ENCODE measurements around the gene PTPRG.

Gene PTPRG

GRCh38 chr3:61667383-61667782, 106.0 kb downstream of the PTPRG start:
- DNase-seq (no peak), ATAC-seq (replicated peaks) (no peak)
- no peak overlapping the region for H3K4me3 Mint-ChIP-seq
- H3K27me3 Mint-ChIP-seq, result no peaks in the 10 kb centered on the region
- no peak overlapping the region for H3K27ac Mint-ChIP-seq
- no peaks in the 10 kb centered on the region for H3K36me3 Mint-ChIP-seq (ENCODE audit: insufficient read depth)
- peaks cover 0 to 3% of the 10 kb centered on the region in 2 donors for H3K9me3 Mint-ChIP-seq
- H3K4me1 Mint-ChIP-seq (ENCODE audit: low read depth in 2 of 2), result no peaks in the 10 kb centered on the region

GRCh38 chr3:61667814-61668213, 106.4 kb downstream of the PTPRG start:
- Mint-ChIP-seq H3K4me1 (ENCODE audit: low read depth in 2 of 2) (no peaks in the 10 kb centered on the region), H3K9me3 (no peaks in the 10 kb centered on the region), H3K4me3 (no peak overlapping the region), H3K36me3 (ENCODE audit: insufficient read depth) (no peaks in the 10 kb centered on the region), H3K27ac (no peak overlapping the region), H3K27me3 (no peaks in the 10 kb centered on the region)
- no peak for ATAC-seq (replicated peaks)
- DNase-seq, result no peak

- ATAC-seq (replicated peaks) (no peak), DNase-seq (no peak)
- no peaks in the 10 kb centered on the region for H3K27me3 Mint-ChIP-seq
- H3K9me3 Mint-ChIP-seq, result no peaks in the 10 kb centered on the region
- no peaks in the 10 kb centered on the region for H3K4me1 Mint-ChIP-seq (ENCODE audit: low read depth in 2 of 2)
- no peak overlapping the region for H3K27ac Mint-ChIP-seq
- H3K36me3 Mint-ChIP-seq (ENCODE audit: insufficient read depth), result no peaks in the 10 kb centered on the region
- no peak overlapping the region for H3K4me3 Mint-ChIP-seq
Measured at GRCh38 chr3:61668317-61668864, 107.0 kb downstream of the PTPRG start.

GRCh38 chr3:61669203-61669602, 107.8 kb downstream of the PTPRG start:
- Mint-ChIP-seq H3K4me3 (no peak overlapping the region), H3K27me3 (no peaks in the 10 kb centered on the region), H3K27ac (no peak overlapping the region), H3K36me3 (ENCODE audit: insufficient read depth) (no peaks in the 10 kb centered on the region), H3K4me1 (ENCODE audit: low read depth in 2 of 2) (no peaks in the 10 kb centered on the region), H3K9me3 (no peaks in the 10 kb centered on the region)
- ATAC-seq (replicated peaks) (no peak), DNase-seq (no peak)

GRCh38 chr3:61669668-61670299, 108.4 kb downstream of the PTPRG start:
- no peak overlapping the region for H3K4me3 Mint-ChIP-seq

GRCh38 chr3:61673651-61674050, 112.3 kb downstream of the PTPRG start:
- Mint-ChIP-seq H3K9me3 (peaks cover 0 to 6% of the 10 kb centered on the region in 2 donors), H3K36me3 (ENCODE audit: insufficient read depth) (no peaks in the 10 kb centered on the region), H3K4me1 (ENCODE audit: low read depth in 2 of 2) (no peaks in the 10 kb centered on the region), H3K27me3 (no peaks in the 10 kb centered on the region), H3K4me3 (no peak overlapping the region), H3K27ac (no peak overlapping the region)
- ATAC-seq (replicated peaks) (no peak), DNase-seq (no peak)

More at GRCh38 chr3:61669668-61670299, 108.4 kb downstream of the PTPRG start:
- no peaks in the 10 kb centered on the region for H3K4me1 Mint-ChIP-seq (ENCODE audit: low read depth in 2 of 2)
- no peak for ATAC-seq (replicated peaks)
- H3K27me3 Mint-ChIP-seq, result no peaks in the 10 kb centered on the region
- no peak for DNase-seq
- H3K36me3 Mint-ChIP-seq (ENCODE audit: insufficient read depth), result no peaks in the 10 kb centered on the region
- no peaks in the 10 kb centered on the region for H3K9me3 Mint-ChIP-seq
- no peak overlapping the region for H3K27ac Mint-ChIP-seq

GRCh38 chr3:61674596-61674995, 113.2 kb downstream of the PTPRG start:
- Mint-ChIP-seq H3K27ac (no peak overlapping the region), H3K4me1 (ENCODE audit: low read depth in 2 of 2) (no peaks in the 10 kb centered on the region), H3K27me3 (no peaks in the 10 kb centered on the region), H3K36me3 (ENCODE audit: insufficient read depth) (no peaks in the 10 kb centered on the region), H3K4me3 (no peak overlapping the region), H3K9me3 (peaks cover 0 to 6% of the 10 kb centered on the region in 2 donors)
- DNase-seq, result no peak
- ATAC-seq (replicated peaks), result no peak

GRCh38 chr3:61679026-61679425, 117.7 kb downstream of the PTPRG start:
- Mint-ChIP-seq H3K27me3 (no peaks in the 10 kb centered on the region), H3K4me1 (ENCODE audit: low read depth in 2 of 2) (no peaks in the 10 kb centered on the region), H3K4me3 (no peak overlapping the region), H3K36me3 (ENCODE audit: insufficient read depth) (no peaks in the 10 kb centered on the region), H3K9me3 (peaks cover 0 to 6% of the 10 kb centered on the region in 2 donors), H3K27ac (no peak overlapping the region)
- ATAC-seq (replicated peaks) (no peak), DNase-seq (no peak)

GRCh38 chr3:61680617-61681016, 119.2 kb downstream of the PTPRG start:
- Mint-ChIP-seq H3K4me3 (no peak overlapping the region), H3K36me3 (ENCODE audit: insufficient read depth) (no peaks in the 10 kb centered on the region), H3K4me1 (ENCODE audit: low read depth in 2 of 2) (no peaks in the 10 kb centered on the region), H3K9me3 (peaks cover 7 to 9% of the 10 kb centered on the region in 2 donors), H3K27ac (no peak overlapping the region), H3K27me3 (no peaks in the 10 kb centered on the region)
- ATAC-seq (replicated peaks) (no peak), DNase-seq (no peak)

GRCh38 chr3:61681636-61682035, 120.3 kb downstream of the PTPRG start:
- Mint-ChIP-seq H3K36me3 (ENCODE audit: insufficient read depth) (no peaks in the 10 kb centered on the region), H3K27me3 (no peaks in the 10 kb centered on the region), H3K27ac (no peak overlapping the region), H3K4me1 (ENCODE audit: low read depth in 2 of 2) (no peaks in the 10 kb centered on the region), H3K4me3 (no peak overlapping the region), H3K9me3 (peaks cover 7% of the 10 kb centered on the region in 2 donors)
- ATAC-seq (replicated peaks) (no peak), DNase-seq (no peak)

GRCh38 chr3:61682671-61683548, 121.5 kb downstream of the PTPRG start:
- Mint-ChIP-seq H3K4me1 (ENCODE audit: low read depth in 2 of 2) (no peaks in the 10 kb centered on the region), H3K27ac (no peak overlapping the region), H3K27me3 (no peaks in the 10 kb centered on the region), H3K9me3 (peaks cover 6 to 7% of the 10 kb centered on the region in 2 donors), H3K4me3 (no peak overlapping the region), H3K36me3 (ENCODE audit: insufficient read depth) (no peaks in the 10 kb centered on the region)
- ATAC-seq (replicated peaks) (no peak), DNase-seq (no peak)

- Mint-ChIP-seq H3K27me3 (no peaks in the 10 kb centered on the region), H3K4me3 (no peak overlapping the region), H3K27ac (no peak overlapping the region), H3K9me3 (peaks cover 3 to 7% of the 10 kb centered on the region in 2 donors), H3K4me1 (ENCODE audit: low read depth in 2 of 2) (no peaks in the 10 kb centered on the region), H3K36me3 (ENCODE audit: insufficient read depth) (no peaks in the 10 kb centered on the region)
- no peak for ATAC-seq (replicated peaks)
- no peak for DNase-seq
Measured at GRCh38 chr3:61683549-61684236, 122.3 kb downstream of the PTPRG start.

GRCh38 chr3:61684386-61684785, 123.0 kb downstream of the PTPRG start:
- Mint-ChIP-seq H3K4me3 (no peak overlapping the region), H3K4me1 (ENCODE audit: low read depth in 2 of 2) (no peaks in the 10 kb centered on the region), H3K9me3 (peaks cover 3 to 7% of the 10 kb centered on the region in 2 donors), H3K27me3 (no peaks in the 10 kb centered on the region), H3K27ac (no peak overlapping the region), H3K36me3 (ENCODE audit: insufficient read depth) (no peaks in the 10 kb centered on the region)
- no peak for ATAC-seq (replicated peaks)
- no peak for DNase-seq

All from effector memory CD8-positive, alpha-beta T cell (primary cell).